Measurements from ENCODE around the gene IGLL5.

IGLL5 gene

DNA sequence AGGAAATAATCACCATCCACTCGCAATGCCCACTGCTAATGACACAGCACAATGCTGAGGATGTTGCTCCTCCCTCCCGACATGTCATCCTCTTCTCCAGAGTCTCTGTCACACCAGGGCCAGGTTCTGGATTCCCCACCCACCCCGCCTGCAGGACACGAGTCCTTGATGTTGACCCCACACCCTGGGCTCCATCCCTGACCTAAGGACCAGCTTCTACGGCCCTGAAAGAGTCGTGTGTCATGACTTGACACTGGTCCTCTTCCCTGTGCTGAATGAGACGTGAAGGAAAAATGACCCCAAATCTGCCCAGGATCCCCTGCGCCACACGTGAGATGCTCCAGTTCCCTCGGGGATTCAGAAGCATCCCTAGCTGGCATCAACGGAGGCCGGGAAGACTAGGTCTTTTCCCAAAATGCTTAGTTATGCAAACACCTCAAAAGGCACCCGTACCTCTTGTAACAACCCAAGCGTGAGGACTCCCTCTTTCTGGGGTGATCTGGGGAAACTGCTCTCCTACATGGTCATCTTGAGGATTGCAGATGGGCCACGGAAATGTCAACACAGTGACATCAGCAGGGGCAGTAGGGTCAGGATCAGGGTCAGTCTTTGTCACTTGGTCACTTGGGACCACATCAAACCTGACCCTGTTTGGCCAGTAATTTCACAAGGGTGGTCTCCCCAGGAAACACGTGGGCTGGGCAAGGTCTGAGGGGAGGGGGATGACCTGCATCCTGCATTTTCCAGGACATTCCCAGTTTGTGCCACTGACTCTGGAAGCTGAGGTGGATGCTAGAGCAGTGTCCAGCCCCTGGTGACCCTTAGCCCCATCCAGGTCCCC lies 42.0 kb downstream of the IGLL5 start:
- DNase-seq, result peak; percentile 23

DNA sequence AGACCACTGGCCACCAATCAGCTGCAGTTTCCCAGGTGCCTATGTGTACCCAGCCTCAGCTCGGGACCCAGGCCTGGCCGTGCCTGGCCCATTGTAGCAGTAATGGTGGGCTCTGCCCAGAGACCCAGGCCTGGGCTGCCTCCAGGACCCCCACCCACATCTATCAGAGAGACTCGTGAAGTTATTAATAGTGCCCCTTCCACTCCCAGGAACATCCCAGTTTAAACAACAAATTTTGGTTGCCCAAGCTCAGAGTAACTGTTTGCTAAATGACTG lies 42.5 kb downstream of the IGLL5 start:
- no peak for DNase-seq

DNA sequence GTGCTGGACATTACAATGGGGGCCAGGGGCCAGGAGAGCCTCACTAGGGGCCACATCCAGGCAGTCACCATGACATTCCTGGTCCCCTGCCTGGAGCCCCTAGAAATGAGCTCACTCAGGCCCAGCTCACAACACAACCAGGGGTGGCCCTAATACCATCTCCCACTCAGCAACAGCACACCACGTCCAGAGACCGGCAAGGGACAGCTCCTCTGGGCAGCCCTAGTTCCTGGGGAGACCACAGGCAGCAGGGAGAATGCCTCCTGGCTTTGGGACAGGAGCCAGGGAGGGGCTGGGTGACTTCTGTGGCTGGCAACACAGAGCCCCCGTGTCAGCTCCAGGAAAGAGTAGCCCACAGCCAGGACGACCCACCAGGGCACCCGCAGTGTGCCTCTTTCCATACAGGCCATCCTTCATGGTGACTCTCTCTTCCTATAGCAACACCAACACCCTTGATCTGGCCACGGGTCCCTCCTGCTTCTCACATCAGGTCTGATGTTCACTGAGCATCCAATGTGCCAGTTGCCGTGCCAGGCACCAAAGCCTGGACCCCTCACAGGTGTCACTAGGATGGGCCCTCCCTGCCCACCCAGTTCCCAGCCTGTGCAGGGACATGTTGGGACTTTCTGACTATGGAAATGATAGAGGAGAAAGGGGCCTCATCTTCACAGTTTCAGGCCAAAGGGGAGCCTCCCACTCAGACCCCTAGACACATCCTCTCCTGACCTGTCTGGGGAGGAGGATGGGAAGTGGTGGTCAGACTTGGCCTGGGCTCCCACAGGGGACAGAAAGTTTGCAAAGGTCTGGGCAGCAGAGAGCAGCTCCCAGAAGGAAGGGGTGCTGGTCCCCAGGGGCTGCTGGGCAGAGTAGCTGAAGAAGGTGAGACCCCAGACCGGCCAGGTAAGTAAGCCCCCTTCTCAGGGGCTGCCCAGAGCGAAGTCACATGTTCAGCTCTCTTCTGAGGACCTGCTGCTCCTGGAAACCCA lies 43.2 kb downstream of the IGLL5 start:
- no peak for DNase-seq

DNA sequence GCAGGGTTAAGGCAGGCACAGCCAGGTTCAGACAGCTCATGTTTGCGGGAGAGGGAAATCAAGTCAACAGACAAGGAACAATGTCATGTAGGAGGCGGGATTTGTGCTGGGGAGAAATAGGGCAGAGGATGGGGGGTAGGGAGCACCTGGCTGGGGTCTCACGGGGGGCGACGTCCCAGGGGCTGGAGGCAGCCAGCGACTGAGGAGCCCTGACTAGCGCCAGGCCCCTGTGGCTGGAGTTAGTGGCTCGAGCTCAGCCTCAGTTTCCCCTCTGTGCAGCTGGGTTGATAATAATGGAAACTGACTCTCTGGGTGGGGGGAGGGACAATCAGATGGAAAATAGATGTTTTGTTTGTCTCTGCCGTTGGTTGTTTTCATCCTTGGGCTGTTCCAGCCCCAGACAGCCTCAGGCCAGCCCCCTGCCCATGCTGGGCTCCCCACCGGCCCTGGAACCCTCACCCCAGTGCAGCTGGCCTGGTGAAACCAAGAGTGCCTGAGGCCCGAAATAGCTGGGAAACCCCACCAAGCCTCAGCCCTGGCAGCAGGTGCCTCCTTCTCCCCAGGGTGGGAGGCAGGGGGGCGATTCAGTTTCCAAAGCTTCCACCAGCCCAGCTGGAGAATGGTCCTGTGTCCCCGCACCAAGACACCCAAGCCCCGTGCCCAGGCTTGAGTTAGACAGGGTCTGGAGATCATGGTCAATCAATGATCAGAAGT lies 44.1 kb downstream of the IGLL5 start:
- no peak for DNase-seq

DNA sequence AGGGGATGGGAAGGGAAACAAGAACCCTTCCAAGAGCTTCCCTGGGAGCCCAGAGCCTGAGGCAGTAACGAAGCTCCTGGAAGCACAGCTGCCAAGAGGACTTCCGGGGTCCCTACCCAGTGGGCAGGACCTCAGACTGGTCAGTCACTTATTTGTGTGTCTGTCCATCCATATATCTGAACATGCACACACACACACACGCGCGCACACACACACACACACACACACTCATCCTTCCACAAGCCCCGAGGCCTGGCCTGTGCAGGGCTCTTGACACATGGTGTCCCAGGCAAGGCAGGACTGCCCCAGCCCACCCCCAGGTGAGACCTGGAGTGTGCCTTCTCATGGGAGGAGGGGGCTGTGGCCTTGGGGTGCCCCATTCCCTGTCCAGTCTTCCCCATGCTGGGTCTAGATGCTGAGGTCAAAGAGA lies 44.9 kb downstream of the IGLL5 start:
- DNase-seq, result no peak

DNA sequence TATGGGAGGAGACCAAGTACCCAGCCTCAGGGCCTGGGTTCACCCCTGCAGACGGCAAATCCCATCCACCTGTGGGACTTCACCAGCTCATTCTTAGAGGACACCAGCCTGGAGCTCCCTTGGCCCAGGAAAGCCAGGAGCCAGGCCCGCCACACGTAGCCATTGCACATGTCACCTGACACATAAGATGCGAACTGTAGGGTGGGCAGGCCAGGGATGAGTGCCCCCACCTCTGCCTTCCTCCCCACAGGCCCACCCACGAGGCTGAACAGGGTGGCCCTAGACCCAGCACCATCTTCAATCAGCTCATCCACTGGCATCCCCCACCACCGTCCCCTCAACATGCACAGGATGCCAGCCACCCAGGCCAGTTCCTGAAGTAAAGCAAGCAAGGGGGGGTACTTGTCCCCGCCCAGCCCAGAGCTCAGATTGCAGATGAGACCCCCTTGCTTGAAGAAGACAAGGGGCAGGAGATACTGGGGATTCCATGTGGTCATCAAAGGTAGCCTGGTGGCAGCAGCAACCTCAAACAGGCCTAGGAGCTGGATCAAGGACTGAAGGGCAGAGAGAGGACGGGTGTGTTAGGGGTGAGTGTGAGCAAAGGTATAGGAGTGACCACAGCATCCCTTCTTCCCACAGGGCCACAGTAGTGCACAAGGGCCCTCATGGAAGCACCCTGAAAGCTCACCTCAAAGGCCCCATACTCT lies 45.6 kb downstream of the IGLL5 start:
- DNase-seq, result no peak

DNA sequence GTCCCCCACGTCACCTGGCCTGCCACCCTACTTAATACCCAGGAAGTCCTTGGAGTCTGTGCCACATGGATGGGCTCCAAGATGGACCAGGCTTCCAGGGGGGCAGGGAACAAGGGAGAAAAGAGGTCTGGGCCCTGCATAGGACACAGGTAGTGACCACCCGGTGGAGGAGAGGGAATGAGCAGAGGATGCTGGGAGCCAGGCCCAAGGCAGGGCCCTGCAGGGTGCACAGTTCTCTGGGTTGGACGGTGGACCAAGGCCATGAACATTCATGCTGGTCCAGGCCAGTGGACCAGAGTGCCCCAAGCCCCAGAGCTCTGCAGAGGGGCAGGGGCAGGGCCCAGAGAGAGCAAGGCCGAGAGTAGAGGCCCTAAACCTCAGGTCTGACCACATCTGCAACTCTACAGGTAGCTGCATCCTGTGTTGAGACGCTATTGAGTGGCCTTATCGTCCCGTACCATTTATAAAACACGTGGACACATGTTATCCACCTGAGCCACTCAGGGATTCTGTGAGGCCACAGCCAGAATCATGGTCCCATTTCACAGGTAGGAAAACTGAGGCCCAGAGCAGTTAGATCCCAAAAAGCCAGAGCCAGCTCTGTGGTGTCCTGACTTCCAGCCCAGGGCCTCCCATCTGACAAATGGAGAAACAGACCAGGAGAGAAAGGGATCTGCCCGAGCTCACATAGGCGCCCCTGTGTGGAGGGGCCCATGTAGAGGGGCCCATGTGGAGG lies 46.4 kb downstream of the IGLL5 start:
- no peak for DNase-seq

DNA sequence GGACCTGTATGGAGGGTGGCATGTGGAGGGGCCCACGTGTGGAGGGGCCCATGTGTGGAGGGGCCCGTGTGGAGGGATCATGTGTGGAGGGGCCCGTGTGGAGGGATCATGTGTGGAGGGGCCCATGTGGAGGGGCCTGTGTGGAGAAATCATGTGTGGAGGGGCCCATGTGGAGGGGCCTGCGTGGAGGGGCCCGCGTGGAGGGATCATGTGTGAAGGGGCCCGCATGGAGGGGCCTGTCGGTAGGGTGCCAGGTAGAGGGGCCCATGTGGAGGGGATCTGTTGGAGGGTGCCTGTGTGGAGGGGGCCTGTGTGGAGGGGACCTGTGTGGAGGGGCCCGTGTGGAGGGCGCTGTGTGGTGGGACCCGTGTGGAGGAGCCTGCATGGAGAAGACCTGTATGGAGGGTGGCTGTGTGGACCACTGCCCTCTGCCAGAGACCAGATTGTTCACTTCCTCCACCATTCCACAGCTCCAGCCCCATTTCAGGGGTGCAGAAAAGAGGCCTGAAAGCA lies 47.0 kb downstream of the IGLL5 start:
- DNase-seq, result no peak

DNA sequence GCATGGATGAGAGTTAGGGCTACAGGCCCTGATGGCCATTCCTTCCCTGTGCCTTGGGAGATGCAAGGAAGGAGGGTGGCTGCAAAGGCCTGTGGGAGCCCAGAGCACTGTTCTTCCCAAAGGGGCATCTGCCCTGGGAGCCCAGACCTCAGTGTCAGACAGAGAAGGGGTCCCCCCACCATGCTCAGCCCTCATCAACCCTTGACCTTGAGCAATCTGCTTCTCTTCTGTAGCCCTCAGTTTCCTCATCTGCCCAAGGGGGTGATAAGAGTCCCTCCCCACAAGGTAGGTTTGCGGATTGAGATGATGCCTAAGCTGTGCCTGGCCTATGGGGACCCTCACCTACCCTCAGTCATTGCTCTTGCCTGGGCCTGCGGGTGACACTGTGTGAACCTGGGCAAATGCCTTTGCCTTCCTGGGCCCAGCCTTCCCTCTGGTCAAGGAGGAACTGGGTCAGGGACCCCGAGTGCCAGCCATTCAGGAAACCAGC lies 47.5 kb downstream of the IGLL5 start:
- no peak for DNase-seq

DNA sequence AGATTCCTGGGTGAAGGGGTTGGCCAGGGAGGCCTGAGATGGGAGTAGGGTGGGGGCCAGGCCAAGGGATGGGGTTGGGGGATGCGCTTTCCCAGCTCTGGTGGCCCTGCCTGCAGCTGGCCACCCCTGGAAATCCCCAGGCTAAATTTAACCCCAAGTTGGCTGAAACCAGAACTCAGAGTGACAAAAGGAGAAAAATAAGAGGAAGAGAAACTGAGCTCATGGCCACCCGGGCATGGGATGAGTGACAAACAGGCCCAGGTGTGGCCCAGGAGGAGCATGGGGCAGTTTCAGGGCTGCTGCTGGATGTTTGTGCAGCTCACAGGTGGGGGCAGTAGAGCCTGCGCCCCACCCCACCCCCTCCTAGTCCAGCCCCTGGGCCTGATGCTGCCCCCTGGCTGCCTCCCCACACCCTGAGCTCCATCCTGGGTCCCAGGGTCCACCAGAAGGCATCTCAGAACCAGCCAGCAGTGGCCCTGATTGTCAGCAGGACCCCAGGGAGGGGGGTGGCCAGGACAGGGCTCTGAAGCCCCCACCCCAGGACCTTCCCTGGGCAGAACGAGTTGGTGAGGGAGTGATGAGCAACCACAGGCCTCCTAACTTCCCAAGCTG lies 48.0 kb downstream of the IGLL5 start:
- DNase-seq, result no peak

DNA sequence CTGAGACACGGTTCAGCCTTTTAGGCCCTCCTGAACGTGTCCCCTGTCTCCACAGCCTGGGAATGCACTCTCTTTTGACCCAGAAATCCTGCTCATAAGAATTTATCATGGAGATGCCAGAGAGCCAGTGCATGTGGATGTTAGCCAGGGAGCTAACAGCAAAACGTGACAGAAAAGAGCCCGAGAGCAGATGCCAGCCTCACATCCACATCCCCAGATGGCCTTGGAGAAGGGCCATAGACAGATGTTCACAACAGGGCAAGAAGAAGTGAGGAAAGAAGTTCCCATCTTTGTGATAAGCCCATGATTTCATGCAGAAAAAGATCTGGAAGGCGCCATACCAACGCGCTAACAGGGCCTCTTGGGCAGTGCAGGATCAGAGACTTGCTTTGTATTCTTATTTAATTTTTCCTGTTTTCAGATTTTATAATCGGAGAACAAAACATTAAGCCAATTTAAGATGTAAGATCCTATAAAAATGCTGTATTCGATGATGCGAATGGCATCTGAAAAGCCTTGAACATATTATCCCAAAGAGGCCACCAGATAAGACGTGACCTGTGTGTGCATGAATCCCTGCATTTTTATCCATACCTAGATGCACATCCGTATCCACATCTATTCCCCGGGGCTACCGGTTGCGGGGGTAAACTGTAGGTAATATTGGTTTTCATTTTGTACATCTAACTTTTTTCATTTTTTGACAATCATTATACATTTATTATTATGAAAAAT lies 48.7 kb downstream of the IGLL5 start:
- DNase-seq, result no peak

DNA sequence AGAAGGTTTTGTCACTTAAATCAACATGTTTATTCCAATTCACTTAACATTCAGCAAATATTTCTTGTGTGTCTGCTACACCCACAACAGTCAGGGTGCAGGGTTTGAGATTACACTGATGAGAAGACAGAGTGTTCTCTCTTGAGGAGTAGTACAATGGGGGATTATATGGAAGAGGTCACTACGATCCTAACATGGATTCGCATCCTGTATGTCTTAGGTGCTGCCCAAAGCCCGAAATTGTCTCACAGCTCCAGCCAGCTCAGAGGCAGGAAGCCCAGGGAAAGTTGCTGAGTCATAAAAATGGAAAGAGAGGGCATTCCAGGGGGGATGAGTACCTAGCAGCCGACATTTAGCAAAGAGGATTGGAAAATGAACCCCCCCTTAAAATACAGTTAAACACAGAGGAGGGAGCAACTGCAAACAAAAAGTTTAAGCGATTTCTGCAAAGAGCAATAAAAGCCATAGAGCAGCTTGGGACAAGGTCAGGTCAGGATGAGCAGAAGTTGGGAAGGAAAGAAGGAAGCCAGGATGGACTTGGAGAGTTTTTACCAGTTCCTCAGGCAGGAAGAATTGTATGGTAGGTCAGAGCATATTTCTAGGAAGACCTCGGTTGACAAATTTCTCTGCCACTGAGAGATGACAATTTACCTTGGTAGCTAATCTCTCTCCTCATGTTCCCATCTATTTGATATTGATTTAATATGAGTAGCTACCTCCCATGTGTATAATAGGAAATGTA lies 49.5 kb downstream of the IGLL5 start:
- no peak for DNase-seq

DNA sequence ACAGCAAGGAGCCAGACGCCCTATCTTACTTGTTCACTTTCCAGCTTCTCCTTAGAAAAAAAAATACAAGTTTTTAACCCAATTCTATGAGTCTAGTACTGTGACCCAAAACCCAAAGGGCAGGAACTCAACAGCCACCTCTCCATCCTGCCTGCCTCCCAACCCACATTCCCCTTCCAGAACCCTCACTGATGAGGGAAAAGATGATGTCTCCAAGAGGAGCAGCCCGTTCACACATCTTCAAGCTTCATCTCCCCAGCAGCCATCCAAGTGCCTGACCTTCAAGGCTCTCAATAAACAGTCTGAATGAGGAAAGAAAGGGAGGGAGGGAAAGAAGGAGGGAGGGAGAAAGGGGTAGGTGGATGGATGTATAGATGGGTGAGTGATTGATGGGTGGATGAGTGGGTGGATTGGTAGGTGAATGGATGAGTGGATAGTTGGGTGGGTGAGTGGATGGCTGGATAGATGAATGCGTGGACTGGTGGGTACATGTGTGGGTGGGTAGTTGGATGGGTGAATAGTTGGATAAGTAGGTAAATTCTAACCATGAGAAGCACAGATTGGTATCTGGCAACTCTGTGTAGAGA lies 50.4 kb downstream of the IGLL5 start:
- DNase-seq, result no peak

DNA sequence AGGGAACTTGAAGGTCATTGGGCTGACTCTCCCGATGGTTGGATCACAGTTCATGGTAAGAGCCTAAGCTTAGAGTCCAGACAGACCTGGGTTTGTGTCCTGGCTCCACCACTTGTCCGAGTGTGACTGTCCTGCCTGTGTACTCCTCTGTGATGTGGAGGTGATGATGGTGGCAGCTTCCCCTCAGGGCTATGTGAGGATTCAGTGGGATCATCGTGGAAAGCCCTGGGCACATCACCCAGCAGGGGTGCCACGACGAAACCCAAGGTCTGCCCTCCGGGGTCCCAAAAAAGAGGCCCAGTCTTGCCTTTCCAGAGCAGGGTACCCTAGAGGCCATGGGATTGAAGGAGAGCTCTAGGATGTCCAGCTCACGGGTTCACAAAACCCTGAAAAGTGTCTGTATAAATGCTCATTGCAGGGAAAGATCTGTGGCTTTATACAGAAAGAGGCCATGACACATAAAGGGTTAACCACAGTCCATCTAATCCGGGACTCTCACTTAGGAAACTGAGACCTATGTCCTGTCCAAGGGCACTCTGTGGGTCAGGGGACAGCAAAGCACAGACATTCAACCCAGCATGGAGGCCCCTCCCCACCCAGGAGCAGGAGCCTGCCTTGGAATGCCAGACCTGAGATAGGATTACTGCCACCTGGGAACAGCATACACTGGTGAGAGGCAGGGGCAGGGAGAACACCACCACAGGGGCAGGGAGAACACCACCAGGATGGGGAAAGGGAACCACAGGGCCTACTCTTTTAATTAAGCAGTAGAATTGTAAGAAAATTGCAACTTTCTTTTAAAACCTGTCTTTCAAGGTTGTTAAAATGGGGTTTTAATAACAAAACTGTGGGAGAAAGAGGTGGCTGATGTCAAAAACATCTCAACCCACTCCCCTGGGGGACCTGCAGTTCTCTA lies 51.3 kb downstream of the IGLL5 start:
- no peak for DNase-seq

DNA sequence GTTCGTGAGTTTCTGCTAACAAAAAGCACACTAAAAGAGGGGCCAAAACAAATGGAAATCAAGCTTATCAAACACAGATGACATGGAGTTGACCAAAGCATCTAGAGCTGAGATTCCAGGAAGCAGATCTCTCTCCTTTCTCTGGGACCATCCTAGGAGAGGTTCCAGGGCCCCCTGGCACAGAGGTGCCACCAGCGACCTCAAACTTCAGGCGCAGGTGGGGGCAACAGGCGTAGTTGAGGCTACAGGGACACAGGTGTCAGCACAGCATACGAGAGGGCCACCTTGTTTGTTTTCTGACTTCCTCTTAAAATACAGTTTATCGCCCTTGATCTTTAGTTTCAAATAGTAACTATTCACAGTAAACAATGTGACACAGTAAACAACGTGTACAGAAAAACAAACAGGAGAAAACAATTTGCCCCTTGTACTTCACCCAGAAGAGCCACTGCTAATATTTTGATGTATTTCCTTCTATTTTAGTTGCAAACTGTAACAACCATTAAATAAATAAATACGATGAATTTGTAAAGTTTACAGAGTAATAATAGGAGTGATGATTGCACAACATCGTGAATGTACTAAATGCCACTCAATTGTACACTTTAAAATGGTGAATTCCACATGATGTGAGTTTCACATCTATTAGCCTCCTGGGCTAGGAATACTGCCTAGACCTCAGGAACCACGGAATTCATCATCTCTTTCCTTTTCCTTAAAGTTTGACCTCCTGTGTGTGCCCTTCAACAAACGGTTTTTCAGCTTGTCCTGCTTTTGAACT lies 52.2 kb downstream of the IGLL5 start:
- no peak for DNase-seq

DNA sequence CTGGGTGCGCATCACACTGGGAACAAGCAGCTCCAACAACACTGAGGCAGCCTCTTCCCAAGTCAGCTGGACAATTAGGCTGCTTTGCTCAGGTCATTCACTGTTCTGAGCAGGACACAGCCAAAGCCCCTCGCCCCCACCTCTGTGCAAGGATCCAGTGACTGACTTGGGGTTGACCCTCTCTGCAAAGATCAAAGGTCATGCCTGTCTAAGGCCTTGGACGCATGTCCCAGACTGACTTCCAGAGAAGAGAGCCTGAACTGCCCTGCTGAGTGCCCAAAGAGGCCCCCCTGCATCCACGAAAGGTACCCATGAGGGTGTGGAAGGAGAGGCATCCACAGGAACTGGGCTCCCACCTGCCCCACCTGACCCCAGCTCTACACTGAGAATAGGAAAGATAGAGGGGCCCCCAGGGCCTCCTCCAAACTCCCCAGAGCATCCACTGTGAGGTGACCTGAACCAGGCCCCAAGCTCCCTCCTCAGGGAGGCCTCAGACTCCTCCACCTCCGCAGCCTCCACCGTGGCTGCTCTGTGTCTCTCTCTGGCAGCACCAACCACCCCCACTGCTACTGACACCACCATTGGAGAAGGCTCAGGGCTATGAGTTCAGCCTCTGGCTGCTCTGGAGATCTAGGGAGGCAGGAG lies 53.5 kb downstream of the IGLL5 start:
- DNase-seq, result no peak

Measured in hematopoietic multipotent progenitor cell treated with erythropoietin and hydrocortisone succinate and interleukin-3 and kit ligand, for 4 days (in vitro differentiated cells).